KMS-11 (cell line): ENCODE data around the gene NAPB.

ENCODE experiments used
- H2AFZ ChIP-seq: fragments of 200-600 bp; sonication (generic); 2 replicates; pipeline ENCODE4 v1.6.1; 2016; ENCODE audit warnings: antibody characterized with exemption, mixed run types, low read depth
- H3K27ac ChIP-seq: fragments of 200-600 bp; sonication (generic); 2 replicates; pipeline ENCODE4 v1.6.1; 2016; ENCODE audit warnings: mild to moderate bottlenecking, mixed run types
- H3K27me3 ChIP-seq: fragments of 200-600 bp; sonication (generic); 2 replicates; pipeline ENCODE4 v1.6.1; 2017; ENCODE audit warnings: mild to moderate bottlenecking, low read depth, mixed run types, moderate library complexity; ENCODE audit not compliant: insufficient read depth
- H3K36me3 ChIP-seq: fragments of 200-600 bp; sonication (generic); 2 replicates; pipeline ENCODE4 v1.6.1; 2017; ENCODE audit warnings: mild to moderate bottlenecking, mixed run types; ENCODE audit not compliant: insufficient read depth
- H3K4me1 ChIP-seq: fragments of 200-600 bp; sonication (generic); 2 replicates; pipeline ENCODE4 v1.6.1; 2016; ENCODE audit warnings: mild to moderate bottlenecking, low read depth, mixed run types; ENCODE audit not compliant: poor library complexity, severe bottlenecking
- H3K4me2 ChIP-seq: fragments of 200-600 bp; sonication (generic); 2 replicates; pipeline ENCODE4 v1.7.0; 2016; ENCODE audit warnings: mild to moderate bottlenecking, mixed run types
- H3K4me3 ChIP-seq: fragments of 200-600 bp; sonication (generic); IDR thresholded peaks from 2 replicates; pipeline ENCODE4 v1.6.1; 2017; ENCODE audit warnings: low read depth, low read length, mixed read lengths; ENCODE audit not compliant: insufficient read depth
- H3K79me2 ChIP-seq: fragments of 200-600 bp; sonication (generic); 2 replicates; pipeline ENCODE4 v1.6.1; 2016; ENCODE audit warnings: low read depth, mixed run types; ENCODE audit not compliant: insufficient read depth
- H3K9ac ChIP-seq: fragments of 200-600 bp; sonication (generic); 2 replicates; pipeline ENCODE4 v1.6.1; 2016; ENCODE audit warnings: mild to moderate bottlenecking, mixed run types
- H4K20me1 ChIP-seq: fragments of 200-600 bp; sonication (generic); 2 replicates; pipeline ENCODE4 v1.6.1; 2016; ENCODE audit warnings: mild to moderate bottlenecking, mixed run types; ENCODE audit not compliant: insufficient read depth
- TF ChIP-seq, protein P1 (sequence below): fragments of 200-600 bp; sonication (generic); conservative IDR thresholded peaks from 2 replicates; pipeline ENCODE4 v1.6.1; 2017; ENCODE audit warnings: low read depth, mild to moderate bottlenecking, antibody characterized with exemption, low read length, moderate library complexity, mixed read lengths

NAPB gene

DNA sequence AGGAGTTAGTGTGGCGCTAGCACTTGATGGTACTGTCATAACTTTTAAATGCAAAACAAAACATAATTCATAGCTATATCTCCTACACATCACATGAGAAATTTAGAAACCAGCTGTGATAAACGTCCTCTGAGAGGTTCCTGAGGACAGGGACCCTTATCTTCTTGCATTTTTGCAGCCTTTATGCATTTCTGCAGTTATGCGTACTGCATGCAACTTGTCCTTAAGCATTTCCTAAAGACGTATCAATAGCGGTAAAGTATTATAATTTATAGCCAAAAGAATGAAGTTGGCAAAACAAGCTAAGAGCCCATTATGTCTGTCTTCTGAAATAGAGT lies 1.7 kb downstream of the NAPB start:
- Histone ChIP-seq H2AFZ (no peak overlapping the region), H3K4me1 (peaks cover 22% of the 10 kb centered on the region), H3K36me3 (no peaks in the 10 kb centered on the region), H3K4me3 (no peak overlapping the region), H4K20me1 (no peaks in the 10 kb centered on the region), H3K27me3 (no peaks in the 10 kb centered on the region), H3K27ac (peak overlapping the region; percentile 71; the same call in 1 of the 2 replicates), H3K79me2 (peaks cover 33% of the 10 kb centered on the region; the same call in 1 of the 2 replicates), H3K4me2 (peak overlapping the region; percentile 78), H3K9ac (peak overlapping the region; percentile 67; the same call in 1 of the 2 replicates)
- TF ChIP-seq, protein P1, sequence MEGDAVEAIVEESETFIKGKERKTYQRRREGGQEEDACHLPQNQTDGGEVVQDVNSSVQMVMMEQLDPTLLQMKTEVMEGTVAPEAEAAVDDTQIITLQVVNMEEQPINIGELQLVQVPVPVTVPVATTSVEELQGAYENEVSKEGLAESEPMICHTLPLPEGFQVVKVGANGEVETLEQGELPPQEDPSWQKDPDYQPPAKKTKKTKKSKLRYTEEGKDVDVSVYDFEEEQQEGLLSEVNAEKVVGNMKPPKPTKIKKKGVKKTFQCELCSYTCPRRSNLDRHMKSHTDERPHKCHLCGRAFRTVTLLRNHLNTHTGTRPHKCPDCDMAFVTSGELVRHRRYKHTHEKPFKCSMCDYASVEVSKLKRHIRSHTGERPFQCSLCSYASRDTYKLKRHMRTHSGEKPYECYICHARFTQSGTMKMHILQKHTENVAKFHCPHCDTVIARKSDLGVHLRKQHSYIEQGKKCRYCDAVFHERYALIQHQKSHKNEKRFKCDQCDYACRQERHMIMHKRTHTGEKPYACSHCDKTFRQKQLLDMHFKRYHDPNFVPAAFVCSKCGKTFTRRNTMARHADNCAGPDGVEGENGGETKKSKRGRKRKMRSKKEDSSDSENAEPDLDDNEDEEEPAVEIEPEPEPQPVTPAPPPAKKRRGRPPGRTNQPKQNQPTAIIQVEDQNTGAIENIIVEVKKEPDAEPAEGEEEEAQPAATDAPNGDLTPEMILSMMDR = no peak

DNA sequence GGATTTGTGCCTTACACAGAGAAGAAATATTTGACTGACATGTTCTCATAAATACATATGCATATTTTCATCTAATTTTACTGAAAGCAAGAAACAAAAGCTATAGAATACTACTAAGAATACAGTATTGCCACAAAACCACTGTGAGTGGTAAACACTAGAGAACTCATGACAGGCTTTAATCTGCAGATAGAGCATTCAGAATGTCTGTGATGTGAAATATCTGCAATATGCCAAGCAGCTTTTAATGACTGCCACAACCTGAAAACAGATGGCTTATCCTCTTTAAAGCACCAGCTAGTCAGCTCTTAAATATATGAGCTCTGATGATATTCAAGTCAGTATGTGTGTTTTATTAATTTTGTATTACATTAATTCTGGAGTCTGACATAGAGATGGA lies 3.4 kb downstream of the NAPB start:
- TF ChIP-seq, protein P1 = no peak
- no peak overlapping the region for H3K4me3 ChIP-seq
- H3K27ac ChIP-seq = no peak overlapping the region
- no peak overlapping the region for H2AFZ ChIP-seq
- no peaks in the 10 kb centered on the region for H3K36me3 ChIP-seq
- H3K9ac ChIP-seq = no peak overlapping the region
- H3K4me2 ChIP-seq = no peak overlapping the region
- H3K27me3 ChIP-seq = no peaks in the 10 kb centered on the region
- peaks cover 29% of the 10 kb centered on the region for H3K4me1 ChIP-seq
- H3K79me2 ChIP-seq = peaks cover 44% of the 10 kb centered on the region; the same call in 1 of the 2 replicates
- H4K20me1 ChIP-seq = no peaks in the 10 kb centered on the region

DNA sequence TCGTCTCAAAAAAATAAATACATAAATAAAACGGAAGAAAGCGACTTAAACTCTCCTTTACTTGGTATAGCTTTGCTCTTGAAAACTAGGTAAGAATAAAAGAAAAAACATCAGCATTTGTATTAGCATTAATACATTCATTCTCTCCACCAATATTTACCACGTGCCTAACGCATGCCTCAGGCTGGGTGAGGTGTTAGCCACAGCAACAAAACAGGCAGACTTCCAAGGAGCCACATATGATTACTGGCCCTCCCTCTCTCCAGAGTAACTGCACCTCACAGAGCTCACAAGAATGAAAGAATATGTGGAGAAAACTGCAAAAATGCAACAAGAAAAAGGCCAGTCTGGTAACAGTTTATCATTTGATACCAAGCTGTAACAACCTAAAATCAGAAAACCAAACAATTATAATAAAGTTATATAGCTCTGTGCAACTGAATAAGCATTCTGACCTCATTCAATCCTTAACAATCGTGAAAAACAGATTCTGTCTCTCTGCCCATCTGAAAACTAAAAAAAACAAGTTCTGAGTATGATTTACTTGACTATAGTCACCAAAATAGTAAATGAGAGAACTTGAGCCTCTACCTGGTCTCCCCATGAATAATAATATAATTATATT lies 5.2 kb downstream of the NAPB start:
- no peaks in the 10 kb centered on the region for H3K27me3 ChIP-seq
- H3K4me2 ChIP-seq = no peak overlapping the region
- peaks cover 25% of the 10 kb centered on the region for H3K4me1 ChIP-seq
- no peak overlapping the region for H2AFZ ChIP-seq
- peaks cover 52% of the 10 kb centered on the region; the same call in 1 of the 2 replicates for H3K79me2 ChIP-seq
- TF ChIP-seq, protein P1 = no peak
- no peaks in the 10 kb centered on the region for H3K36me3 ChIP-seq
- no peaks in the 10 kb centered on the region for H4K20me1 ChIP-seq
- H3K4me3 ChIP-seq = no peak overlapping the region
- no peak overlapping the region for H3K27ac ChIP-seq
- H3K9ac ChIP-seq = no peak overlapping the region

DNA sequence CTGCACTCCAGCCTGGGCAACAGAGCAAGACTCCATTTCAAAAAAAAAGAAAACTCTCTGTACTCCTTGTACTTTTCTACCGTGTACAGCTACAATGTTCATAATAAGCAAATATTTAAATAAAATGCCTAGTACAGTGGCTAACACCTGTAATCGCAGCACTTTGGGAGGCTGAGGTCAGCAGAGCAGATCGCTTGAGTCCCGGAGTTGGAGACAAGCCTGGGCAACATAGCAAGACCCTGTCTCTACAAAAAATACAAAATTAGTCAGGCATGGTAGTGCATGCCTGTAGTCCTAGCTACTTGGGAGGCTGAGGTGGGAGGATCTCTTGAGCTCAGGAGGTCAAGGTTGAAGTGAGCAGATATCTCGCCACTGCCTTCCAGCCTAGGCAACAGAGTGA lies 5.7 kb downstream of the NAPB start:
- no peak overlapping the region for H3K27ac ChIP-seq
- no peak overlapping the region for H3K9ac ChIP-seq
- no peak overlapping the region for H3K4me3 ChIP-seq
- H3K79me2 ChIP-seq = peaks cover 51% of the 10 kb centered on the region; the same call in 1 of the 2 replicates
- H3K27me3 ChIP-seq = no peaks in the 10 kb centered on the region
- no peaks in the 10 kb centered on the region for H3K36me3 ChIP-seq
- H4K20me1 ChIP-seq = no peaks in the 10 kb centered on the region
- peaks cover 25% of the 10 kb centered on the region for H3K4me1 ChIP-seq
- no peak overlapping the region for H2AFZ ChIP-seq
- TF ChIP-seq, protein P1 = no peak
- H3K4me2 ChIP-seq = no peak overlapping the region
